ENCODE results near the gene PLEKHM3. TPM values are rescaled to one million over a fixed set of nuclear protein-coding genes. Genes with fewer than 3 reads are reported as not detected.

PLEKHM3 gene
- total RNA-seq, 1 experiment from 2014 or later, result 6.5 TPM

DNA sequence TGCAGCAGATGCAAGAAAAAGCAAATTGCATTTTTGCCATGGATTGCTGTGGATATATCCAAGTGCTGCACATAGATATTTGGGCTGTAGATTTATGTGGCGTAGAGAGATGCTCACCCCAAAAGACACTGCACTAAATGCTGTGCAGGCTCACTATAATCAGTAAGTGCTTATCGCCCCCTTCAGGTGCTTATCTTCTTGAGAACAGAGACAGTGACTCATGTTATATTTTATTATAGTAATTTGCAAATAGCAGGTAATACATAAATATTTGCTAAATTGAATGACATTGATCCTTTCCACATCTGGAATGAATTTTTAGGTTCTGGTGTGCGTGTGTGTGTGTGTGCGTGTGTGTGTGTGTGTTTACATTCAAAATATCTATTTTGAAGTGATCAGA lies 36.8 kb upstream of the PLEKHM3 start:
- no TSS peak for BruUV-seq (replicated peaks)
- no peak overlapping the region for H3K4me3 ChIP-seq (ENCODE audit: low read depth, low read length, poor library complexity, severe bottlenecking)
- no peaks in the 10 kb centered on the region for H3K4me1 ChIP-seq (ENCODE audit: insufficient read depth, low read length, poor library complexity, severe bottlenecking)
- no peaks in the 10 kb centered on the region for H3K27me3 ChIP-seq (replicated peaks; ENCODE audit: insufficient read depth, low read depth, low read length, poor library complexity)
- no peak for TF ChIP-seq EZH2 (IDR thresholded peaks at IDR 0.05; ENCODE audit: borderline replicate concordance, low read depth, low read length, poor library complexity, severe bottlenecking)
- TF ChIP-seq, protein P1, sequence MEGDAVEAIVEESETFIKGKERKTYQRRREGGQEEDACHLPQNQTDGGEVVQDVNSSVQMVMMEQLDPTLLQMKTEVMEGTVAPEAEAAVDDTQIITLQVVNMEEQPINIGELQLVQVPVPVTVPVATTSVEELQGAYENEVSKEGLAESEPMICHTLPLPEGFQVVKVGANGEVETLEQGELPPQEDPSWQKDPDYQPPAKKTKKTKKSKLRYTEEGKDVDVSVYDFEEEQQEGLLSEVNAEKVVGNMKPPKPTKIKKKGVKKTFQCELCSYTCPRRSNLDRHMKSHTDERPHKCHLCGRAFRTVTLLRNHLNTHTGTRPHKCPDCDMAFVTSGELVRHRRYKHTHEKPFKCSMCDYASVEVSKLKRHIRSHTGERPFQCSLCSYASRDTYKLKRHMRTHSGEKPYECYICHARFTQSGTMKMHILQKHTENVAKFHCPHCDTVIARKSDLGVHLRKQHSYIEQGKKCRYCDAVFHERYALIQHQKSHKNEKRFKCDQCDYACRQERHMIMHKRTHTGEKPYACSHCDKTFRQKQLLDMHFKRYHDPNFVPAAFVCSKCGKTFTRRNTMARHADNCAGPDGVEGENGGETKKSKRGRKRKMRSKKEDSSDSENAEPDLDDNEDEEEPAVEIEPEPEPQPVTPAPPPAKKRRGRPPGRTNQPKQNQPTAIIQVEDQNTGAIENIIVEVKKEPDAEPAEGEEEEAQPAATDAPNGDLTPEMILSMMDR (conservative IDR thresholded peaks at IDR 0.05; ENCODE audit: low read depth, low read length), result peak; percentile 57
- H3K36me3 ChIP-seq (ENCODE audit: insufficient read depth, low read length, poor library complexity, severe bottlenecking), result no peaks in the 10 kb centered on the region
- ChIA-PET CTCF (no interaction called here), POLR2A (ENCODE audit: low non-redundant PET) (no interaction called here)
- DNase-seq (ENCODE audit: low spot score), result peak; percentile 50
- H3K27ac ChIP-seq (ENCODE audit: low read depth, low read length, poor library complexity, severe bottlenecking), result no peak overlapping the region
- intact Hi-C loops (cut with micrococcal nuclease; ENCODE audit: unreplicated experiment), result no loop called here
- H3K9me3 ChIP-seq (ENCODE audit: low read depth, low read length, poor library complexity, severe bottlenecking), result no peaks in the 10 kb centered on the region

DNA sequence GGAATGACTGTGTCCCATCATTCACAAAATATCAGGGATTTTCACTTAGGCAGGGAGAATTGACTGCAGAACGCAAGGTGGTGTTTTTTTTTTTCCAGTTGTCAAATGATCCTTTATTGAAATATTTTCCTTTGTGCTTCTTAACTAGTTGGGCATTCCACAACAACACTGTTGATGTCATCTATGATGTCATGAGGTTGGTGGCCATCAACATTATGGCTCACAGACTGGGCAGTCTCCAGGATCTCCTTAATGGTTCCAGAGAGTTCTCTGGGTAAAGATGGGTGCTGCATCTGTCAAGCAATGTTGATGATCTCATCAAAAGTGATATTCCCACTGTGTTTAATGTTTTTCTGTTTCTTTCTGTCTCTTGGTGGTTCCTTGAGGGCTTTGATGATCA lies 31.8 kb upstream of the PLEKHM3 start:
- Histone ChIP-seq H3K27ac (ENCODE audit: low read depth, low read length, poor library complexity, severe bottlenecking) (no peak overlapping the region), H3K4me1 (ENCODE audit: insufficient read depth, low read length, poor library complexity, severe bottlenecking) (no peaks in the 10 kb centered on the region), H3K9me3 (ENCODE audit: low read depth, low read length, poor library complexity, severe bottlenecking) (no peaks in the 10 kb centered on the region), H3K27me3 (replicated peaks; ENCODE audit: insufficient read depth, low read depth, low read length, poor library complexity) (no peaks in the 10 kb centered on the region), H3K36me3 (ENCODE audit: insufficient read depth, low read length, poor library complexity, severe bottlenecking) (no peaks in the 10 kb centered on the region), H3K4me3 (ENCODE audit: low read depth, low read length, poor library complexity, severe bottlenecking) (no peak overlapping the region)
- no peak for DNase-seq (ENCODE audit: low spot score)
- ChIA-PET CTCF (no interaction called here), POLR2A (ENCODE audit: low non-redundant PET) (no interaction called here)
- TF ChIP-seq, protein P1 (conservative IDR thresholded peaks at IDR 0.05; ENCODE audit: low read depth, low read length), result no peak
- no peak for TF ChIP-seq EZH2 (IDR thresholded peaks at IDR 0.05; ENCODE audit: borderline replicate concordance, low read depth, low read length, poor library complexity, severe bottlenecking)
- BruUV-seq (replicated peaks), result no TSS peak
- intact Hi-C loops (cut with micrococcal nuclease; ENCODE audit: unreplicated experiment), result no loop called here

DNA sequence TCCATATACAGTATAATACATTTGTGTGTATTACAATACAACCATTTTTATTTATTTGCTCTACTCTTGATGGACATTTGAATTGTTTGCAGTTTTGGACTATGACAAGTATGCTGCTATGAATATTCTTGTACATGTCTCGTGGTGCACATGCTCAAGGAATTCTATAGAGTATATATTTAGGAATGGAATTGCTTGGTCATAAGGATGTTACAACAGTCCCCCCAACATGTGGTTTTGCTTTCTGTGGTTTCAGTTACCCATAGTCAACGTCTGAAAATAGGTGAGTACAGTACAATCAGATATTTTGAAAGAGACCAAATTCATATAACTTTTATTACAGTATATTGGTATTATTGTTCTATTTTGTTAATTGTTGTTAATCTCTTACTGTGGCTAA lies 24.1 kb upstream of the PLEKHM3 start:
- POLR2A ChIA-PET (ENCODE audit: low non-redundant PET), result no interaction called here
- Histone ChIP-seq H3K4me1 (ENCODE audit: insufficient read depth, low read length, poor library complexity, severe bottlenecking) (no peaks in the 10 kb centered on the region), H3K27ac (ENCODE audit: low read depth, low read length, poor library complexity, severe bottlenecking) (no peak overlapping the region), H3K36me3 (ENCODE audit: insufficient read depth, low read length, poor library complexity, severe bottlenecking) (no peaks in the 10 kb centered on the region), H3K9me3 (ENCODE audit: low read depth, low read length, poor library complexity, severe bottlenecking) (no peaks in the 10 kb centered on the region), H3K4me3 (ENCODE audit: low read depth, low read length, poor library complexity, severe bottlenecking) (no peak overlapping the region), H3K27me3 (replicated peaks; ENCODE audit: insufficient read depth, low read depth, low read length, poor library complexity) (no peaks in the 10 kb centered on the region)
- no peak for TF ChIP-seq EZH2 (IDR thresholded peaks at IDR 0.05; ENCODE audit: borderline replicate concordance, low read depth, low read length, poor library complexity, severe bottlenecking)
- TF ChIP-seq, protein P1 (conservative IDR thresholded peaks at IDR 0.05; ENCODE audit: low read depth, low read length), result no peak
- CTCF ChIA-PET, result no interaction called here
- no TSS peak for BruUV-seq (replicated peaks)
- no peak for DNase-seq (ENCODE audit: low spot score)
- intact Hi-C loops (cut with micrococcal nuclease; ENCODE audit: unreplicated experiment), result no loop called here

Measured in A673 (cell line).